Left ventricle myocardium inferior (tissue), 1 donor: Measurements from ENCODE around the gene METTL26. TPM values are rescaled to one million over a fixed set of nuclear protein-coding genes. Genes with fewer than 3 reads are reported as not detected.
A peak's percentile ranks its signal among the peaks of the same experiment; 100 is the strongest.

Source experiments
- DNase-seq: peaks from one replicate; pipeline ENCODE4 v3.0.0-alpha.2; 2020
- H3K27ac ChIP-seq: fragments of 200-600 bp; replicated peaks from 2 replicates; pipeline ENCODE4 v1.8.0; 2021
- H3K27me3 ChIP-seq: fragments of 200-600 bp; 2 replicates; pipeline ENCODE4 v1.8.0; 2021; ENCODE audit warnings: low read depth
- H3K36me3 ChIP-seq: fragments of 200-600 bp; 2 replicates; pipeline ENCODE4 v1.8.0; 2021
- H3K4me1 ChIP-seq: fragments of 200-600 bp; 2 replicates; pipeline ENCODE4 v1.8.0; 2021
- H3K4me3 ChIP-seq: fragments of 200-600 bp; 2 replicates; pipeline ENCODE4 v1.8.0; 2021; ENCODE audit warnings: mild to moderate bottlenecking, moderate library complexity
- H3K9me3 ChIP-seq: fragments of 200-600 bp; replicated peaks from 2 replicates; pipeline ENCODE4 v1.8.0; 2021
- CTCF ChIP-seq: fragments of 200-600 bp; IDR thresholded peaks from 2 replicates; pipeline ENCODE4 v1.8.0; 2021; ENCODE audit warnings: antibody characterized with exemption, mild to moderate bottlenecking, borderline replicate concordance
- intact Hi-C: fragments of 100-400 bp; cut with micrococcal nuclease; formaldehyde crosslinking; loops from one replicate; pipeline ENCODE4 v1.11.0; 2022
- total RNA-seq: library from RNA; stranded (reverse); fragmentation: NEBNext Ultra II Directional; extraction: Animal tissue kit (Norgen Biotek cat#: 25700); gene quantifications from one replicate; pipeline ENCODE4 v1.2.1, GENCODE V29; 2021
- donor health status: DM: no; HTN: yes; CAD: no; lungs with severe emphysema.

Gene METTL26
- total RNA-seq, 1 donor from 2014 or later: 49.2 TPM

GRCh38 chr16:662597-662996 is 26.5 kb upstream of the METTL26 start:
- Histone ChIP-seq H3K9me3 (no peaks in the 10 kb centered on the region), H3K4me3 (no peak overlapping the region), H3K27ac (no peak overlapping the region), H3K36me3 (no peaks in the 10 kb centered on the region), H3K27me3 (no peaks in the 10 kb centered on the region), H3K4me1 (peaks cover 23% of the 10 kb centered on the region)
- intact Hi-C loops: no loop called here
- no peak for TF ChIP-seq CTCF
- DNase-seq: no peak

- H3K4me1 ChIP-seq: peaks cover 18% of the 10 kb centered on the region
- no peak overlapping the region for H3K27ac ChIP-seq
- intact Hi-C loops: no loop called here
- H3K27me3 ChIP-seq: no peaks in the 10 kb centered on the region
- no peaks in the 10 kb centered on the region for H3K9me3 ChIP-seq
- no peak overlapping the region for H3K4me3 ChIP-seq
- no peaks in the 10 kb centered on the region for H3K36me3 ChIP-seq
- no peak for DNase-seq
- no peak for TF ChIP-seq CTCF
Observed at GRCh38 chr16:662095-662494, 26.0 kb upstream of the METTL26 start.

- H3K9me3 ChIP-seq: no peaks in the 10 kb centered on the region
- peaks cover 16% of the 10 kb centered on the region for H3K4me1 ChIP-seq
- H3K27me3 ChIP-seq: no peaks in the 10 kb centered on the region
- intact Hi-C loops: no loop called here
- H3K36me3 ChIP-seq: no peaks in the 10 kb centered on the region
- DNase-seq: no peak
- peak overlapping the region; percentile 52 for H3K4me3 ChIP-seq
- H3K27ac ChIP-seq: peak overlapping the region; percentile 77
- TF ChIP-seq CTCF: no peak
Observed at GRCh38 chr16:661184-661821, 25.2 kb upstream of the METTL26 start.

GRCh38 chr16:660459-661183 is 24.5 kb upstream of the METTL26 start:
- H3K4me3 ChIP-seq: peak overlapping the region; percentile 52
- no peaks in the 10 kb centered on the region for H3K36me3 ChIP-seq
- peaks cover 16% of the 10 kb centered on the region for H3K4me1 ChIP-seq
- no peaks in the 10 kb centered on the region for H3K9me3 ChIP-seq
- intact Hi-C loops: no loop called here
- peak overlapping the region; percentile 77 for H3K27ac ChIP-seq
- DNase-seq: peak; percentile 90
- H3K27me3 ChIP-seq: no peaks in the 10 kb centered on the region
- TF ChIP-seq CTCF: peak; percentile 76

- peak overlapping the region; percentile 52 for H3K4me3 ChIP-seq
- H3K27ac ChIP-seq: peak overlapping the region; percentile 69
- TF ChIP-seq CTCF: no peak
- no peaks in the 10 kb centered on the region for H3K9me3 ChIP-seq
- no peak for DNase-seq
- peaks cover 16% of the 10 kb centered on the region for H3K4me1 ChIP-seq
- no peaks in the 10 kb centered on the region for H3K27me3 ChIP-seq
- H3K36me3 ChIP-seq: no peaks in the 10 kb centered on the region
- intact Hi-C loops: no loop called here
Observed at GRCh38 chr16:660132-660458, 24.0 kb upstream of the METTL26 start.
